ENCODE data around the gene DNAJC6.

Gene DNAJC6

DNA sequence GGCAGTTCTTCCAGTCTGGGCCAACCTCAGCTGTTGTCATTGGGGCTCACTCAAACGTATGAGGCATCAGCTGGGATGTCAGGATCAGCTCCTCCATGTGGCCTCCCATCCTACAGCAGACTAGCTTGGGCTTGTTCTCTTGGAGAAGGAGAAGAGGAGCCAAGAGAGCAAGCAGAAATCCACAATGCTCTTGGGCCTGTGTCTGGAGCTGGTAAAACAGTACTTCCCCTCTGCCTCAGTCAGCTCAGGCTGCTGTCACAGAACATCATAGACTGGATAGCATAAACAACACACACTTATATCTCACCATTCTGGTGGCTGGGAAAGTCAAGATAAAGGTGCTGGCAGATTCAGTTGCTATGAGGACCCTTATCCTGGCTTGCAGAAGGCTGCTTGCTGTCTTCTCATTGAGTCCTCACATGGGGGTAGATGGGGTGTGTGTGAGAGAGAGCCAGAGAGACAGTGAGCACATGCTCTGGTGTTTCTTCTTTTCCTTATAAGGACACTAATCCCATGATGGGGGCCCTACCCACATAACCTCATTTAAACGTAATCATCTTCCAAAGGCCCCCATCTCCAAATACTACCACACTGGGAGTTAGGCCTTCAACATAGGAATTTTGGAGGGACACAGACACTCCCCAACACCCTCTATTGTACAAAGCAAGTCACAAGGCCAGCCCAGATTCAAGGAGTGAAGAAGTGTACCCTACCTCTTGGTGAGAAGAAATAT lies 16.3 kb upstream of the DNAJC6 start:
- DNase-seq (ENCODE audit: low spot score), result no peak

- no peak for DNase-seq (ENCODE audit: low spot score)
Observed at GRCh38 chr1:65297706-65298105, 11.6 kb upstream of the DNAJC6 start.

GRCh38 chr1:65299328-65299727 lies 10.0 kb upstream of the DNAJC6 start:
- no peak for DNase-seq (ENCODE audit: low spot score)

DNA sequence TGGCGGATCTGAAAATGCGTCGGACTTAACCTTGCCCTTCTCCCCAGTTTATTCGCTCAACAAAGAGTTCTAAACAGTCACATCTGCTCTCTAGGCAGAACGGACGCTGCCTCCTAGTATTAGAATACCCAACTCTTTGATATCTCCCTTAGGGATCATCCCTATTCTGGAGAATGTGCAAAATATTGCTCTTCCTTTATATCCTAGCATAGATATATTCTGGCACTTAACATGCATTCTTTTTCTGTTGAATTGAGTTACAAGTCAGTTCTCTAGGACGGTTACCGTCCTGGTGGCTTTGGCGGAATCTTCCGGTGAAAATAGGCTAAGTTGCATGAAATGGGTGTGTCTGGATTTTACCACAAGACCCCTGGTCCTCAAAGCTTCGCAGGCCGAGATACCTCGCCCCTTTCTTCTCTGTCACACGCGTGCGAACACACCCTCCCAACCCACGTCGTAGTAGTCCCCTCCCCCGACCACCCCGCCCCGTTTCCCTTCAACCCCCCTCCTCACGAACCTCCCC lies 501 bp upstream of the DNAJC6 start:
- DNase-seq (ENCODE audit: low spot score), result no peak

- DNase-seq (ENCODE audit: low spot score), result no peak
Observed at GRCh38 chr1:65310078-65310587, 790 bp downstream of the DNAJC6 start.

- no peak for DNase-seq (ENCODE audit: low spot score)
Observed at GRCh38 chr1:65311760-65312159, 2.4 kb downstream of the DNAJC6 start.

DNA sequence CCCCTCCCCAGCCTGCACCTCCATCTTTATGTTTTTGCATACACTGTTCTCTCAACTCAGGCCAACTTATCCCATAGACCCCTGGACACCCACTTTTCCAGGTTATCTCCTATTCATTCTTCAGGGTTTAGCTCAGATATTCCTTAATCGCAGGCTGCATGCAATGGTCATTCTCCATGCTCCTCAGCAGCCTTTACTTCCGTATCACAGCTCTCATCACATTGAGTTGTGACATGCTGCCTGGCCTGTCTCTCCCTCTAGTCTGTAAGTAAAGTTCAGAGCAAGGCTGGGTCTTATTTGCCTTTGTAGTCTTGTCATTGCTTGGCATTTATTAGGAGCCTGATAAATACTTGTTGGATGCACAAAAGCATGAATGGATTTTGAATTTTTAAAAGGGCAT lies 6.9 kb downstream of the DNAJC6 start:
- no peak for DNase-seq (ENCODE audit: low spot score)

GRCh38 chr1:65317866-65318653 lies 8.7 kb downstream of the DNAJC6 start:
- no peak for DNase-seq (ENCODE audit: low spot score)

- DNase-seq (ENCODE audit: low spot score), result no peak
Observed at GRCh38 chr1:65319141-65319540, 9.8 kb downstream of the DNAJC6 start.

DNA sequence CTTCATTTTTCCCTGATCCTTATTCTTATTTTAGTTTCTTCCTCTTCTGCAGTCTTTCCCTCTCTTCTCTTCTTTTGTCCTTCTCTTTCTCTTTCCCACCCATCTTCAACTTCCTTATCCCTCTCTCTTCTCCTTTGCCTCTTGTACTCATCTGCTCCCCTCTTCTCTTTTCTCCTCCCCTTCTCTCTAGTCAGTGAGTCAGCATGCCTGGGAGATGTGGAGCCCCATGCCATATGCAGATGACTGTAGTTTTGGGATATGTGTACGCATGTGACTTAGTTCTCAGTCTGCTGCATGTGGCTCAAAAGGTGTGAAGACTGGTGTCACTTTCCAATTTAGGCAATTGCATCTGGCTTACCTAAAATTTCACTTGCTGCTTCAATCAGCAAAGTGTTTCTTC lies 10.4 kb downstream of the DNAJC6 start:
- DNase-seq (ENCODE audit: low spot score), result no peak

GRCh38 chr1:65321879-65322278 lies 12.5 kb downstream of the DNAJC6 start:
- no peak for DNase-seq (ENCODE audit: low spot score)

DNA sequence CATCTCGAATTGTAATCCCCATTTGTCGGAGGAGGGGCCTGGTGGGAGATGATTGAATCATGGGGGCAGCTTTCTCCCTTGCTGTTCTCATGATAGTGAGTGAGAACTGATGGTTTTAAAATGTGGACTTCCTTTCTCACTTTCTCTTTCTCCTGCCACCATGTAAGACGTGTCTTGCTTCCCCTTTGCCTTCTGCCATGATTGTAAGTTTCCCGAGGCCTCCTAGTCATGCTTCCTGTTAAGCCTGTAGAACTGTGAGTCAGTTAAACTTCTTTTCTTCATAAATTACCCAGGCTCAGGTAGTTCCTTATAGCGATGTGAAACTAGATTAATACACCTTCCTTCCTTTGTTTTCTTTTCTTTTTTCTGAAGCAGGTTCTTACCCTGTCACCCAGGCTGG lies 13.9 kb downstream of the DNAJC6 start:
- DNase-seq (ENCODE audit: low spot score), result no peak

DNA sequence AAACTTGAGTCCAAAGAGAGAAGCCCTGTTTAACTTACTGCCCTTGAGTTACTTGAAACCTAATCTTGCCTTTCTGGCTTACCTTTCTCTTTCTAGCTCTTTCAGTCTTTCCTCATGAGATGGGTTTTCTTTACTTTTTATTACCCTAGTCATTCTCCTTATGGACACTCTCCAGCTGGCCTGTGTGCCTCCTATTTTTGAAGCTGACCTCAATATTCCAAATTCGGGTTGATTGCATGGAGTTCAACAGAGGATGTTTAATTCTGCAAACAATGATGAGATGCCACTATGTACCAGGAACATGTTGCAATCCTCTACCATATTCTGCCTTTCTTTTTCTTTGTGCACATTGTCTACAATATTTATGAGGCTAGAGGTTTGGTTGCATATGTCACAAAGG lies 20.7 kb downstream of the DNAJC6 start:
- no peak for DNase-seq (ENCODE audit: low spot score)

- no peak for DNase-seq (ENCODE audit: low spot score)
Observed at GRCh38 chr1:65330822-65331221, 21.5 kb downstream of the DNAJC6 start.

DNA sequence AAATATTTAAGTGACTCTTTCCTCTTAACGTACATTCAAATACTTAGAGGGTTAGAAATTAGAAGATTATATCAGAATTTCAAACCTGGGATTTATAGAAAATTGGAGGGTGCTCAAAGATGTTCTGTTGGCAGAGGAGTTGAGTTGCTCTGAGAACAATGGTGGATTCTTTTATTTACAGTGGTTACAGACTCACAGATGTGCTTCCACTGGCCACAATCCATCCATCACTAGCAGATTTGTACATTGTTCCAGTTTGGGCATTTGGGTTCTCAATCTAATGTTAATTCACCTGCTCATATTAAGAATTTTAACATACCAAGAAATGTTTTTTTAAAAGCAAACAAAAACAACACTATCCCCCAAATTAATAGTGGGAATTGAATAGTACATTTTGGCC lies 23.5 kb downstream of the DNAJC6 start:
- no peak for DNase-seq (ENCODE audit: low spot score)

- DNase-seq (ENCODE audit: low spot score), result no peak
Observed at GRCh38 chr1:65334081-65334480, 24.7 kb downstream of the DNAJC6 start.

- DNase-seq (ENCODE audit: low spot score), result no peak
Observed at GRCh38 chr1:65339866-65340468, 30.6 kb downstream of the DNAJC6 start.

- no peak for DNase-seq (ENCODE audit: low spot score)
Observed at GRCh38 chr1:65341381-65341780, 32.0 kb downstream of the DNAJC6 start.

DNA sequence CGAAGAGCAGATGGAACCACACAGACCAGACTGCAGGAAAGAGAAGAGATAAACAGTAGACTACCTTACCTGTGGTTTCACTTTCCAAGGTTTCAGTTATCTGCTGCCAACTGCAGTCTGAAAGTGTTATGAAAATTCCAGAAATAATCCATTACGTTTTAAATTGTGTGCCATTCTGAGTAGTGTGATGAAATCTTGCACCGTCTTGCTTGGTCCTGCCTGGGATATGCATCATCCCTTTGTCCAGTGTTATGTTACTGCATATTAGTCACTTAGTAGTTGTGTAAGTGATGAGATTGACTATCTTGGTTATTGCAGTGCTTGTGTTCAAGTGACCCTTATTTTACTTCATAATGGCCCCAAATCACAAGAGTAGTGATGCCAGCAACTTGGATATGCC lies 33.9 kb downstream of the DNAJC6 start:
- no peak for DNase-seq (ENCODE audit: low spot score)

DNA sequence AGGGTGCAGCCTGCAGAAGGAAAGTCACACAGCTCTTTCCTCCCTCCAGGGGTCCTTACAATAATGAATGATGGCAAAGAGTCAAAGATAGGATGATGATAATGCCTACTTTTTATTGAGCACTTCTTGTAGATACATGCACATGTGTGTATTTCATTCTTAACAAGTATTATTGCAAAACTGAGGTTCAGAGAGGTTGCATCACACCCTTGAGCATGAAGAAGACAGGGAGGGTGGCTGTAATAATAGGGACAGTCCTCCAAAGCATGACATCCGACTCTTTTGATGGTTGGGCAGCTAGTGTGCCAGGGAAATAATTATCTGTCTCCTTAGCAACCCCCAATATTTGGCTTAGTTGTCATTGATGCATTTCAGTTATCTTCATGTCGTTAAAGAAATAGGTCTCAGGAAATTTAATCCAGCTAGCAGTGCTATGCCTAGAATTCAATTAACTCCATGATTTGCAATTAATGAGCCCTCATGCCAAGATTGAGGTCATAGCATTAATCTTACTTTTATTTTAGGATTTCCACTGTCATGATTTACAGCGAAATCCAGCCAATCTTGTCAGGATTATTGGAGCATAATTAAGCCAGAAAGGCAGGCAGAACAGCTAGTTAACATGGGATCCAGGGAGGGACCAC lies 35.0 kb downstream of the DNAJC6 start:
- DNase-seq (ENCODE audit: low spot score), result no peak

DNA sequence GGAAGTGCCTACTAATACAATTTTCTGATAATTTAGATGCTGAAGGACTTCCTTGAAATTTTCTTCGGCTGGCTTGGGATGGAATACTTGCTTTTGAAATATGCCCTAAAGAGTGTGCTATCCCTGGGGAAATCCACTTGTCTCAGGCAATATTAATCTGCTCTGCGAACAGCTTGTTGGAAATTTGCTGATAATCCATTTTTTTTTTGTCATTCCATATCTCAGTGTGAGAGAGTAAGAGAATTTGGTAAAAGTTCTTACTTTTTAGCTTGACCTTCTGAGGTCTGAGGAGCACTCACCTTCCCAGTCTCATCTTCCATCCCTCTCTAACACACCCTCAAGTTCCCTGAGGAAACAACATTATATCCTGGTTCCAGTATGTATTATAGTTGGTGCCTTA lies 36.8 kb downstream of the DNAJC6 start:
- no peak for DNase-seq (ENCODE audit: low spot score)

DNA sequence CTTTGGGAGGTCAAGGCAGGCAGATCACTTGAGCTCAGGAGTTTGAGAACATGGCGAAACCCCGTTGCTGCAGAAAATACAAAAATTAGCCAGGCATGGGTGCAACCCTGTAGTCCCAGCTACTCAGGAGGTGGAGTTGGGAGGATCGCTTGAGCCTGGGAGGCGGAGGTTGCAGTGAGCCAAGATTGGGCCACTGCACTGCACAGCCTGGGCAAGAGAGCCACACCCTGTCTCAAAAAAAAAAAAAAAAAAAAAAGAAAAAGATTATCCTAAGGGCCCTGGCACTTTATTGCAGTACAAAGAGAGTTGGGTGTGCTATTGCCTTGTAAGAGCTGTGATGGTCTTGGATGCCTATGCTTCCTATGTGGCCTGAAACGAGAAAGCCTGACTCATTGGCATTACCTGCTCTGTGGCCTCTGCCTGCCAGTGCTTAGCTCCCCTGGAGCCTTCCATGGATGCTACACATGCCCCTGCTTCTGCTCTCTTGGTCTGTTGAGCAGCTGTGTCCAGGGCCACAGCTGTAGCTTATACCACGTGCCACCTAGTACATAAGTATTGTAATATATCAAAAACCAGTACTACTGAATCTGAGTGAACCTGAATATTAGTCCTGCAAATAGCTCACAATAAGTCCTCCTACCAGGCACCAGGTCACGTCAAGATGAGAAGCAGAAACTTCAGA lies 45.8 kb downstream of the DNAJC6 start:
- no peak for DNase-seq (ENCODE audit: low spot score)
